GM19328 (cell line): Measurements from ENCODE around the gene PATZ1.
"Not testable (repeated sequence)": the region's sequence is repeated elsewhere in the genome, so short reads cannot be mapped to it uniquely, and the experiment has no call there.

Source experiments
- ATAC-seq: cut with Tn5 transposase; IDR thresholded peaks from one replicate; pipeline ENCODE4 v1.9.1; 2021; ENCODE audit warnings: mild to moderate bottlenecking, moderate library complexity; ENCODE audit not compliant: unreplicated experiment

The PATZ1 gene, protein sequence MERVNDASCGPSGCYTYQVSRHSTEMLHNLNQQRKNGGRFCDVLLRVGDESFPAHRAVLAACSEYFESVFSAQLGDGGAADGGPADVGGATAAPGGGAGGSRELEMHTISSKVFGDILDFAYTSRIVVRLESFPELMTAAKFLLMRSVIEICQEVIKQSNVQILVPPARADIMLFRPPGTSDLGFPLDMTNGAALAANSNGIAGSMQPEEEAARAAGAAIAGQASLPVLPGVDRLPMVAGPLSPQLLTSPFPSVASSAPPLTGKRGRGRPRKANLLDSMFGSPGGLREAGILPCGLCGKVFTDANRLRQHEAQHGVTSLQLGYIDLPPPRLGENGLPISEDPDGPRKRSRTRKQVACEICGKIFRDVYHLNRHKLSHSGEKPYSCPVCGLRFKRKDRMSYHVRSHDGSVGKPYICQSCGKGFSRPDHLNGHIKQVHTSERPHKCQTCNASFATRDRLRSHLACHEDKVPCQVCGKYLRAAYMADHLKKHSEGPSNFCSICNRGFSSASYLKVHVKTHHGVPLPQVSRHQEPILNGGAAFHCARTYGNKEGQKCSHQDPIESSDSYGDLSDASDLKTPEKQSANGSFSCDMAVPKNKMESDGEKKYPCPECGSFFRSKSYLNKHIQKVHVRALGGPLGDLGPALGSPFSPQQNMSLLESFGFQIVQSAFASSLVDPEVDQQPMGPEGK

DNA sequence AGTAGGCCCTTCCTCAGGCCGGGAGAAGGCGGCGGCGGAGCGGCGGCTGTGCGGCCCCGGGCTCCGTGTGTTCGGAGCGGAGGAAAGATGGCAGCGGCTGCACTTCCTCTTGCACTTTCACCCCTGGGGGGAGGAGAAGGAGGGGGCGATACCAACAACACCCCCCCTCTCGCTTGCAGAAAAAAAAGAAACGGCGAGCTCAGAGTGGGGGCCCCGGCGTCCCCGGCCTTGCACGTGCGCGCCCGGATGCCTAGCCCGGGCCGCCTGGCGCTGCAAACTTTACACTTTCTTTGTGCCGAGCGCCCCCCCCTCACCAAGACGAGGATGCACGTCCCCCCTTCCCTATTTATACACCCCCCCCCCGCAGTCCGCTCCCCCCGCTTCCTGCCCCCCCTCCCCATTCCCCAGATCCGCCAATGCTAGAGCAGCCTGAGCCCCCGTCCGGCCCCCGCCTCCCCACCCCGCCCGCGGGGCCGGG lies at the start of gene PATZ1:
PATZ1 (minus strand) TSS at position 92 of the 478 bp plus-strand sequence. CDS start 744 bp downstream, outside the sequence.
- peak; percentile 23 for ATAC-seq

DNA sequence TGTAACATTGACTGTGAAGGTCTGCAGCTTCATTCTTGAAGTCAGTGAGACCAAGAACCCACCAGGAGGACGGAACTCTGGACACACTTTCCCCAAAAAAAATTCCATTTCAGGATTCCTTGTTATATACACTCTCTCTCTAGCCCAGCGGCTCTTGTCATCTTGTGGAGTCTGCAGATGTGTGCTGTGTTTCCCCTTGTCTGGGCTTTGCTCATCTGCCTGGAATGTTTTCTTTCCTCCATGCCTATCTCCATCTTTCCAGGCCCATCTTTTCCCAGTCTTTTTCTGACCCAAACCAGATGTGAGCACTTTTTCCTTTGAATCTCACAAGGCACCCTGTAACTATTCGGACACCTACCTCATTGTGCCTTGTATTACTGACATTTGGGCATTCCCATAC lies 48.2 kb upstream of the PATZ1 start:
- ATAC-seq = no peak

DNA sequence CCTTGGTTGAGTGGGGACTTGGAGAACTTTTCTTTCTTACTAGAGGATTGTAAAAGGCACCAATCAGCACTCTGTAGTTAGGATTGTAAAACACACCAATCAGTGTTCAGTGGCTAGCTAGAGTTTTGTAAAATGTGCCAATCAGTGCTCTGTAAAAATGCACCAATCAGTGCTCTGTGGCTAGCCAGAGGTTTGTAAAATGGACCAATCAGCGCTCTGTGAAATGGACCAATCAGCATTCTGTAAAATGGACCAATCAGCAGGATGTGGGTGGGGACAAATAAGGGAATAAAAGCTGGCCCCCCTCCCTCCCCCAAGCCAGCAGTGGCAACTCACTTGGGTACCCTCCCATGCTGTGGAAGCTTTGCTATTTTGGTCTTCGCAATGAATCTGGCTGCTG lies 47.7 kb upstream of the PATZ1 start:
- no peak for ATAC-seq

DNA sequence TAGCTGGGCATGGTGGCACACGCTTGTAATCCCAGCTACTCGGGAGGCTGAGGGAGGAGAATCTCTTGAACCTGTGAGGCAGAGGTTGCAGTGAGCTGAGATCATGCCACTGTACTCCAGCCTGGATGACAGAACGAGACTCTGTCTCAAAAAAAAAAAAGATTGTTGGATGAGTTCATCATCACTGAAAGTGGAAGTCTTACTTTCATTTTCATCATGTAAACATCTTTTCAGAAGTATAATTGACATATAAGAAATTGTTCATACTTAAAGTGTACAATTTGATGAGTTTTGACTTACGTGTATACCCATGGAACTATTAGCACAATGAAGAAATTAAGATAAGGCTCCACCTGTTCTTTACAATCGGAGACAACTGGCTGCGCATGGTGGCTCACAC lies 32.5 kb upstream of the PATZ1 start:
- not testable (repeated sequence) for ATAC-seq

DNA sequence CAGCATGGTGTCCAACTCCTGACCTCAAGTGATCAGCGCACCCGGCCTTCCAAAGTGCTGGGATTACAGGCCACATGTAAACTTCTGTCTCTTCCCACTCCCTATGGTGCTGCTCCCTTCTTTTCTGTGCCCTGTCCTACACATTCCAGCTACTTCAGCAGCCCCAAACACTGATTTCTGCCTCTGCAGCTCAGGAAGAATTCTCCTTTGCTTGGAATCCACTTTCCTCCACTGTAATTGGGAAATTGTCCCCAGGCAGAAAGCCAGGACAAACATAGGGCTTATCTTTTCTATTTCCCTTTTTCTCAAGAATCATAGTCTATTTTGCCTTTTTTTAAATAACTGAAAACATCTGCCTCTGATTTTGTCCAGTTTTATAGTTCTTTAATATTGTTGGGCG lies 32.0 kb upstream of the PATZ1 start:
- ATAC-seq = no peak

DNA sequence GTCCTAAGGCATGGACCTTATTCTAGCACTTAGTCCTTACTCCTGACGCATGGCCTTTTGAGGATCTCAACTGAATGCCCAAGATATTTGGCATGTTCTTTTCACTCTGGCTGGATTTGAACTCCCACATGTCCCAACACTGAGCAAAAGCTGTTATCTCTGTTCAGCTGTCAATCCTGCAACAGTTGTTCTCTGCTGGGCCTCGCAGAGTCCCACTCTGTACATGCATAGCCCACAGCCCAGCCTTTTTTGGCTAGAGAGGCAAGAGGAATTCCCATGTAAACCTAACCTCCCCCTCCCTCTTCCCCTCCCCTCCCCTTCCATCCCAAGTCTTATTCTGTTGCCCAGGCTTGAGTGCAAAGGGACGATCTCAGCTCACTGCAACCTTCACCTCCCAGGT lies 31.5 kb upstream of the PATZ1 start:
- no peak for ATAC-seq

DNA sequence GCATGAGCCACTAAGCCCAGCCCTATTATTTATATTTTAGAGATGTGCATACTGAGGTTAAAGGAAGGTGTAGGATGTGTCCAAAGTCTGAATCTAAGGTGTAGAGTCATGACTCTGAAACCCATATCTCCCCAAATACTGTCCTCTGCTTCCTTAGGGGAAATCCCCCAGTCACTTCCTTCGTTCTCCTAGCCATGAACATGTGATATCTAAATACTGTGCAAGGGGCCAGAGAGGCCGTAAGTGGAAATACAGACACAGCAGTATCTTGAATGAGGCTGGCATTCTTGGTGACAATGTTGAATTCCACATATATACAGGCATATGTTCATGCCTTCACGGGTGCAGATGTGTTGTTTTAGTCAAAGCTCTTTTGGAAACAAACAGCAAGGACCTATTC lies 21.3 kb upstream of the PATZ1 start:
- no peak for ATAC-seq

DNA sequence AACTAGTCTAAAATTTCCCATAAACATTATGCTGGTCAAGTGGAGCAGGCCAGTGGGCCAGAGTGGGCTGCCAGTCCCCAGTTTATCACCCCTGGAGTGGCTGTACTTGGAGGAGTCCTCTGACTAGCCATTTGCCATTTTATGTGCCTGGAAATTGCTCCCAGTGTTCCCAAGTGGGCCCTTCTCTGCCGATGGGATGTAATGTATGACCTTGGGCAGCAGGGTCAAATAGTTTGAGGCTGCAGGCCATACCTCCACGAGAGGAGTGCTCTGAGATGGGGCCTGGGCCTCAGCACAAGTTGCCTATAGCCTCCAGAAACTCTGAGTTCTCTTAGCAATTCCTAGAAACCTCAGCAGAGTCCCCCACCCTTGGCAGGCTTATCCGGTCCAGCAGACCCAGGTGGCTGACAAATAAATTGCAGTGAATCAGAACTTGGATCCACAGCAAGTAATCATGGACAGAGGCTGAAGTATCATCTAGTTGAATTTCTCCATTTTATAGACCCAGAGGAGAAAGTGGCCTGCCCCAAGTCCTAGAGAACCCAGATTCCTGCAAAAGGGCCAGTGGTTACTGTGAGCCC lies 17.8 kb upstream of the PATZ1 start:
- no peak for ATAC-seq

DNA sequence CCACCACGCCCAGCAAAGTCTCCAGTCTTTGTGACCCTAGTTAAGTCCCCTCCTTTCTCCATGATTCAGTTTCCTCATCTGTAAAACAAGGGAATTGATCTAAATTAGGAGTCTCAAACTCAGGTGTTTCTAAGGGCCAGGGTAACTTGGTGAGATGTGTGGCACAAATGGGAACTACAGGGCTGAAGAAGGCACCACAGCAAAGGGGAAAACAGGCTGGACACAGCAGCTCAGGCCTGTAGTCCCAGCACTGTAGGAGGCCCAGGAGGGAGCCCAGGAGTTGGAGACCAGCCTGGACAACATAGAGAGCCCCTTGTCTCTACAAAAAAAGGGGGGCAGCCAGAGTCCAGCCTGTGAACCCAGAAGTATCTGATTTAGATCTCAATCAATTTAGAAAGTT lies 15.6 kb upstream of the PATZ1 start:
- no peak for ATAC-seq

DNA sequence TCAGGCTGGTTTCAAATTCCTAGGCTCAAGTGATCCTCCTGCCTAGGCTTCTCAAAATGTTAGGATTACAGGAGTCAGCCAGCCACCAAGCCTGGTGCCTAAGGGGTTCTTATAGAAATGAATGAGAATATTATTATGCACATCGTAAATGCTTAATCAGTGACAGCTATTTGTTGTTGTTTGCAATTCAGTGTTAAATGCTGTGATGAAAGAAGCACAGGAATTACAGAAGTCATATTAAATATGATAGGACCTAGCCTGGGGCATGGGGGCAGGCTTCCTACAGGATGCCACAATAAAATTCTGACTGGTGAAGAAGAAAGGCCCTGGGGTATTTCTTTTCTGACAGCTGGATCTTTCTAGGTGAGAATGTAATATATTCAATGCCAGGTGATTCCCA lies 13.9 kb upstream of the PATZ1 start:
- no peak for ATAC-seq

DNA sequence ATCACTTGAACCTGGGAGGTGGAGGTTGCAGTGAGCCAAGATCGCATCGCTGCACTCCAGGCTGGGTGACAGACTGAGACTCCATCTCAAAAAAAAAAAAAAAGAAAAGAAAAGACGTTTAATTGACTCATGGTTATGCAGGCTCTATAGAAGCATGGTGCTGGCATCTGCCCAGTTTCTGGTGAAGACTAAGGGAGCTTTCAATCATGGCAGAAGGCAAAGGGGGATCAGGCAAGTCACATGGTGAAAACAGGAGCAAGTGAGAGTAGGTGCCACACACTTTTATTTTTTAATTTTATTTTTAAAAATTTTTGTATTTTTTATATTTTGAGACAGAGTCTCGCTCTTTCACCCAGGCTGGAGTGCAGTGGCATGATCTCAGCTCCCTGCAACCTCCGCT lies 8.4 kb upstream of the PATZ1 start:
- ATAC-seq = no peak

DNA sequence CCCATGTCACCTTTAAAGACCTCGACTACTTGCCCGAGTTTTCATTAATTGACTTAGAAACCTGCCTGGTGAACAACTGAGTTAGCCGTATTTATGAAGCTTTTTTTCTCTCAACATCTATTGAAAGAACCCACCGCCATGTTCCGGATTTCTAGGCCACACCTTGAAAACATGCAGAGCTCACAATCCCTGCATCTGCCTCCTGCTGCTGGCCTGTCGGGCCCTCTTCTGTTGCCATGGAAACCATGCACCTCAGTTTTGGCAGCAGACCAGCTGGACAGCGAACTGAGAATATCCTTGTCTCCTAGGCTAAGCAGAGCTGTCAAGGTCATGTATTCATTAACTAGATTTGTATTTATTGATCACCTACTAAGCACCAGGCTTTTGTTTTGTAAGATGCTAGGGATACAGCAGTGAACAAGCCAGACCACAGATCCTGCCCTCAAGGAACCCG lies 4.3 kb upstream of the PATZ1 start:
- ATAC-seq = no peak

DNA sequence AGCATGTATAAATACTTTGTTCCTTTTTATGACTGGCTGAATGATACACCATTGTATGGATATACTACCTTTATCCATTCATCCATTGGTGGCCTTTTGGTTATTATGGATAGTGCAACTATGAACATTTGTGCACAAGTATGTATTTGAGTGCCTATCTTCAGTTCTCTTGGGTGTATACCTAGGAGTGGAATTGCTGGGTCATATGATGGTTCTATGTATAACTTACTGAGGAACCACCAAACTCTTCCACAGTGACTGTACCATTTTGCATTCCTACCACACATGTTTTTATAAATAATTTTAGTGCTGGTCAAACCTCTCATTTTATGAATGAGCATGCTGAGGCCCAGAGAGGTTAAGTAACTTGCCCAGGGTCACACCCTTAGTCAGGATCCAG lies 3.8 kb upstream of the PATZ1 start:
- no peak for ATAC-seq

DNA sequence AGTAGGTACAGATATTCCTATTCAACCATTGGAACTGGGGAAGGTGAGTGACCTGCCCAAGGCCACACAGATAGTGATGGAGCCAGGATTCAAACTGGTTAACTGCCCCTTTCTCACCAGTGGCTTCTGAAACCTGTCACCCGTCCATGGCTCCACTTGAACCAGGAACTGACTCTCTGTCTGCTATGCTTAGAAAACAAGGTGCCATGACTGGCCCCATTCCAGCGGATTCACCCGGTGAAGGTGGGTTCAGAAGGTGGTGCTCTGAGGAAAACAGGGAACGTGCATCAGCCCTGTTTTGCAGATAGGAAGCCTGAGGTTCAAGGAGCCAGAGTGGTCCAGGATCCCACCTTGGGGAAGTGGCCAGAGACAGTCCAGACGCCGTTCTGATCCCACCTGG lies 2.6 kb upstream of the PATZ1 start:
- ATAC-seq = no peak

DNA sequence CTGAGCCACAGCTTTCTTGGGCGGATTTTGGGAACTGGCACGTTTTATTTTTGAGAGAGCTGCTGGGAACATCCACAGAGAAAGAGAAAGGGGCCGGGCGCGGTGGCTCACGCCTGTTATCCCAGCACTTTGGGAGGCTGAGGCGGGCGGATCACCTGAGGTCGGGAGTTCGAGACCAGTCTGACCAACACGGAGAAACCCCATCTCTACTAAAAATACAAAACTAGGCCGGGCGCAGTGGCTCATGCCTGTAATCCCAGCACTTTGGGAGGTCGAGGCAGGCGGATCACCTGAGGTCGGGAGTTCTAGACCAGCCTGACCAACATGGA lies 1.8 kb upstream of the PATZ1 start:
- ATAC-seq = not testable (repeated sequence)

DNA sequence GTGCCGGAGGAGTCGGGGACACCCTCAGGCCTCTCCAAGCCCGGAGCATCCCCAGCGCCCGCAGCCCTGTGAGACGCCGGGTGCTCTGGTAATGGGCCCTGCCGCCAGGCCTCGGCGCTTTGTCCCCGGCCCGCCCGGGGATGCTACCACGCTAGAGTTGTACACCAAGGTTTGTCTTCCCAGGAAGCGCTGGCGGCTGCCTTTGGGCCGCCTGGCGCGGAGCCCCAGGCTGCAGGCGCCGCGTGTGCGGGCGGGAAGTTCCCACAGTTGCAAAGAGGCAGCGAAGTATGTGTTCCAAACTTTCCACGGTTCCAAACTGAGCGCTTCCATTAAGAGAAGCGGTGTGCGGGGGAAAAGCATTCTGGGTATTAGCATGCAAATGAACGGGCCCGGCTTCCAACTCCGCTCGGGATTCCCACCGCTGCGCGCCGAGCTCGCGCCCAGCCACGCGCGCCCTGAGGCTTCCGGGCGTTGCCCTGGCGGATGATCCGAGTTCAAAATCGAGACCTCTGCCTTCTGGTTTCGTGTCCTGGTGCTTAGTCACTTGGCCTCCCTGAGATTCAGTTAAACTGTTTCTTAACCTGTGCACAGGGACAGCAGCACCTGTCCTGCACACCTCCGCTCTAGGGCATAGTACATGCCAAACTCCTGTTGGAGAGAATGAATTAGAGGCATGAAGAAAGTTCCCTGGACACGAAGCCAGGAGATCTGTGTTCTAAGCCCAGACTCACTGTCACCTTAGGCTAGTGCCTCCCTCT lies 1.3 kb upstream of the PATZ1 start:
- no peak for ATAC-seq

DNA sequence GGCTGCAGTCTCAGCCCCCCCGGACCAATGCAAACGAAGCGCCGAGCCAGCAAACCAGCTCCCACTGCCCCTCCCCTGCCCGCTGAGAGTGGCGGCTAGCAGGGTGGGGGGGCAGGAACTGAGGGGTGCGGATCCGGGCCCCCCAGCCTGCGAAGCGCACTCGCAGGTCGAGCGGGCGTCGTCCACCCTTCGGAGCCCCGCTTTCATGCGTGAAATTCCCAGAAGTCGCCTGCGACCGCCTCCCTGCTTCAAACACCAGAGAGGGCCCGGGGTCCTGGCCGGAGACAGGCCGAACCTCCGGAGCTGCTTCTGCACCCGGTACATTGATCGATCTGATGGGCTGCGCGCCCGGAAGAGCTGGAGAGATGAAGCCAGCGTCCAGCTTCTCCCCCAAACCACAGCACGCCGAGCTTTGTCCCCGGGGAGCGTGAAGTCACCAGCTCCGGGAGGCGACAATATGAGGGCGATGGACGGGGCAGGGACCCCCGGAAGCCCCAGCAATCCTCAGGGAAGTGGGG lies 646 bp upstream of the PATZ1 start:
- ATAC-seq = no peak

DNA sequence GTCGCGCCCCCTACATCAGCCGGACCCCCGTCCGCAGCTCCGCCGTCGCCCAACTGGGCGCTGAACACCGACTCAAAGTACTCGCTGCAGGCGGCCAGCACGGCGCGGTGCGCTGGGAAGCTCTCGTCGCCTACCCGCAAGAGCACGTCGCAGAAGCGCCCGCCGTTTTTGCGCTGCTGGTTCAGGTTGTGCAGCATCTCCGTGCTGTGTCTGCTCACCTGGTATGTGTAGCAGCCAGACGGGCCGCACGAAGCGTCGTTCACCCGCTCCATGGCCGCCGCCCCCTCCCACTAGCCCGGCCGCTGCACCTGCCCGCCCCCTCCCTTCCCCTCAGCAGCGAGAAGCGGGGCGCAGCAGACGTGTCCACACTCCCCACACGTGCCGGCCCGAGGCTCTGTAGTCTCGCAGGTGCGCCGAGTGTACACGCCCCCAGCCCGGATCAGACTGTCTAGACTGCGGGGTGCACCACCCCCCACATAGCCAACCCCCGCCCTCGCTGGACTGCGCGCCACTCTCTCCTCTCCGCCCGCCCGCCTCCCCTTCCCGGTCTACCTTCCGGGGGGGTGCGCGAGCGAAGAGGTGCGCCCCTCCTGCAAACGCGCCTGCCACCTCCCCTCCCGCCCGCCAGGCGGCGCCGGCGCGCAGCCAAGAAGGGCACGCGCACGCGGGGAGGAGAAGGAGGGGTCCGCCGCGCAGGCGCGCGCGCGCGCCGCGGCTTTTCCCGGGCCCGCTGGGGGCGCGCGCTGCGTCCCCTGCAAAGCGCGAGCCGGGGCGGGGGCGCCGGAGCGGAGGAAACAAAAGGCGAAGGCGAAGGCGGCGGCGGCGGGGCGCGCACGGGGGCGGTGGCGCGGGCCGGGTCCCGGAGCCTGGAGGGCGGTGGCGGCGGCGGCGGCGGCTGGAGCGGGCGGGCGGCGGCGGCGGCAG lies 553 bp downstream of the PATZ1 start:
- peak; percentile 49 for ATAC-seq

DNA sequence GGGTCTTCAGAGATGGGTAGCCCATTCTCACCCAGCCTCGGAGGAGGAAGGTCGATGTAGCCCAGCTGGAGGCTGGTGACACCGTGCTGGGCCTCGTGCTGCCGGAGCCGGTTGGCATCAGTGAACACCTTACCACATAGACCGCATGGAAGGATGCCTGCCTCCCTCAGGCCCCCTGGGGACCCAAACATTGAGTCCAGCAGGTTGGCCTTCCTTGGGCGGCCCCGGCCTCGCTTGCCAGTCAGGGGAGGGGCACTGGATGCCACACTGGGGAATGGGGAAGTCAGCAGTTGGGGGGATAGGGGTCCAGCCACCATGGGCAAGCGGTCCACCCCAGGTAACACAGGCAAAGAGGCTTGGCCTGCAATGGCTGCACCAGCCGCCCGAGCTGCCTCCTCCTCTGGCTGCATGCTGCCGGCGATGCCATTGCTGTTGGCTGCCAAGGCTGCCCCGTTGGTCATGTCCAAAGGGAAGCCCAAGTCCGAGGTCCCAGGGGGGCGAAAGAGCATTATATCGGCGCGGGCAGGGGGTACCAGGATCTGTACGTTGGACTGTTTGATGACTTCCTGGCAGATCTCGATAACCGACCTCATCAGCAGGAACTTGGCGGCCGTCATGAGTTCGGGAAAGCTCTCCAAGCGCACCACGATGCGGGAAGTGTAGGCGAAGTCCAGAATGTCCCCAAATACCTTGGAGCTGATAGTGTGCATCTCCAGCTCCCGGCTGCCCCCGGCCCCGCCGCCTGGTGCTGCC lies 1.4 kb downstream of the PATZ1 start:
- ATAC-seq = no peak
